Measurements from ENCODE around the gene CHD6.

Gene CHD6

DNA sequence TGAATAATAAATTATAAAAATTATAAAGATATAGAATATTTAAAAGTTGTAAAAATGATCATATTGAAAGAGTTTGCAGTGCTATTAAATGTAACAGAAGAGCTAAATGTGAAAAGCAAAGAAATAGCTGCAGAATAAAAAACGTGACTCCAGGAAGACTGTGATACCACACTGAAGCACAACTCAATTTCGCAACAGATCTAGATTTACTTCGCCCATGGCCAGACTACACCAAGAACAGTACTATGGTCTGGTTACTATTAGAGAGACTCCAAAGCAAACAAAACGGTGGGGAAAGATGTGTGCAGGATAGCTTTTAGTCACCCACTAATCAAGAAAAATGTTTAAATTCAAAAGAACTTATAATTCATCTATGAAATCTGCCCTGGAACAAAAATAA is 1.9 kb downstream of the CHD6 start:
- H3K4me3 ChIP-seq (ENCODE audit: low read length) = no peak overlapping the region; the same call in none of the 2 replicates
- peak; percentile 67 for DNase-seq (ENCODE audit: low read depth)
- TF ChIP-seq, protein P1, sequence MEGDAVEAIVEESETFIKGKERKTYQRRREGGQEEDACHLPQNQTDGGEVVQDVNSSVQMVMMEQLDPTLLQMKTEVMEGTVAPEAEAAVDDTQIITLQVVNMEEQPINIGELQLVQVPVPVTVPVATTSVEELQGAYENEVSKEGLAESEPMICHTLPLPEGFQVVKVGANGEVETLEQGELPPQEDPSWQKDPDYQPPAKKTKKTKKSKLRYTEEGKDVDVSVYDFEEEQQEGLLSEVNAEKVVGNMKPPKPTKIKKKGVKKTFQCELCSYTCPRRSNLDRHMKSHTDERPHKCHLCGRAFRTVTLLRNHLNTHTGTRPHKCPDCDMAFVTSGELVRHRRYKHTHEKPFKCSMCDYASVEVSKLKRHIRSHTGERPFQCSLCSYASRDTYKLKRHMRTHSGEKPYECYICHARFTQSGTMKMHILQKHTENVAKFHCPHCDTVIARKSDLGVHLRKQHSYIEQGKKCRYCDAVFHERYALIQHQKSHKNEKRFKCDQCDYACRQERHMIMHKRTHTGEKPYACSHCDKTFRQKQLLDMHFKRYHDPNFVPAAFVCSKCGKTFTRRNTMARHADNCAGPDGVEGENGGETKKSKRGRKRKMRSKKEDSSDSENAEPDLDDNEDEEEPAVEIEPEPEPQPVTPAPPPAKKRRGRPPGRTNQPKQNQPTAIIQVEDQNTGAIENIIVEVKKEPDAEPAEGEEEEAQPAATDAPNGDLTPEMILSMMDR (conservative IDR thresholded peaks at IDR 0.05; ENCODE audit: low read length) = no peak

DNA sequence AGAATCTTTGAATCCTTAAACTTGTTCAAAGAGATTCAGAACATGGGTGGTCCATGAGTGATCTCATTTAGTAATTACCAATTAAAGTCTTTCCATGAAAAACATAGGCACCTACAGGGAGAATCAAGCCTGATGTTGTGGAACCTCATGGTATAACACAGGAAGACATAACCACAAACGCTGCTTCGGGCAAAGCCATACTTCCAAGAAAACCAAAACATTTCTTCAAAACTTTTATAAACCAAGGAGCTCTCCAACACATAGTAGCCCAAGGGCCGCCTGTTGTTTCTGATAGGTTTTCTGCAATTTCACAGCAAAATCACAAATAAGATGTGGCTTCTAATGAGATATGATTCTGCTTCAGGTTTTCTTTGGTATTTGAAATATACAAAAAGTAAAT is 2.5 kb downstream of the CHD6 start:
- TF ChIP-seq, protein P1 (conservative IDR thresholded peaks at IDR 0.05; ENCODE audit: low read length) = no peak
- H3K4me3 ChIP-seq (ENCODE audit: low read length) = no peak overlapping the region

DNA sequence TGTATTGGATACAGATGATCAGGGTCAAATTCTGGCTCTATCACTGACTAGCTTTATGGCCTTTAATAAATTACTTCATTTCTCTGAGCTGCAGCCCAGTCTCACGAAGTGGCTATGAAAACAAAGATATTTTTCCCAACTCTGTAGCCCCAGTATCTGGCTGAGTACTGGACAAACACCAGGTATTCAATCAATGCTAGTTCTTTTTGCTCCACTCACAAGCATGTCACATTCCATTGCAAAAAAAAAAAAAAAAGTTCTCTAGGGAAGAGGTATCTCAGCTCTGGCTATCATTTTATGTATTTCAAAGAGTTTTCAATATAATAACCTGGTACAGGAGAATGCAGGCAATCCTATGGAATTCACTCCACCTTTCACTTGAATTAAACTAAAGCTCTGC is 3.1 kb downstream of the CHD6 start:
- TF ChIP-seq, protein P1 (conservative IDR thresholded peaks at IDR 0.05; ENCODE audit: low read length) = no peak
- DNase-seq (ENCODE audit: low read depth) = peak; percentile 40
- H3K4me3 ChIP-seq (ENCODE audit: low read length) = no peak overlapping the region

More for the DNA sequence above, 2.5 kb downstream of the CHD6 start:
- DNase-seq (ENCODE audit: low read depth) = no peak

DNA sequence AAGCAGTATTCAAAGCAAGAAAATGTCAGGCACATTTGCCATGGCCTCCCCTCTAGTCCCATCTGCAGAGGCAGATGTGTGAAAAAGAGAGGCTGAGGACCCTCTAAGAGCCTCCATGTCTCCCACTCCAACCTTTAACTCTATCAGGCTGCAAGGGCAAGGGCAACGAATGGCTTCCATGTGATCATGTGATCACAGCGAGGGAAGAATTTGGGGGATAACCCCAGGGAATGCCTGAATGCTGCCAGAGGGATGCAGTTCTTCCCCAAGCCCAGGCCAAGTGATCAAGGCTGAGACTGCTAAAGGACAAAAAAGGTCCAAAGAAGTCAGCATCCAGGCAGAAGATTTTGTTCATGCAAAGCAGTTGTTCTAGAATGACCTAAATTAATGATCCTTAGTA is 4.9 kb downstream of the CHD6 start:
- DNase-seq (ENCODE audit: low read depth) = no peak
- TF ChIP-seq, protein P1 (conservative IDR thresholded peaks at IDR 0.05; ENCODE audit: low read length) = no peak
- no peak overlapping the region for H3K4me3 ChIP-seq (ENCODE audit: low read length)

DNA sequence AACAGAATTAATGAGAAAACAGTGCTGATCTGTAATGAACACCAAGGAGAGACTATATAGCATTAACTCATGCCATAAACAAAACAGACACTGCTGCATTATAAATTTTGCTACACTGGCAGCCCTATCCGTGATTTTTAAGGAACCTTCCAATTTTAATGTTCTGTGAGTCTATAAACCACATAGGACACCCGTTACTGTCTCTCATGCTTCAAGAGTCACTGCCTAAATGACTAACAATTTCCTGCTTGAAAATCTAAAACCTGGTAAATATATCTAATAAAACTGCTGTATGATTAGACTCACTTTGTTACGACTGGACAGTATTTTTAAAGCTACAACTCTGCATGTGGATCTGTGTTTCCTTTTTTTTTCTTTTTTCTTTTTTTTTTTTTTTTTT is 8.7 kb downstream of the CHD6 start:
- TF ChIP-seq, protein P1 (conservative IDR thresholded peaks at IDR 0.05; ENCODE audit: low read length) = no peak
- DNase-seq (ENCODE audit: low read depth) = no peak
- no peak overlapping the region for H3K4me3 ChIP-seq (ENCODE audit: low read length)

DNA sequence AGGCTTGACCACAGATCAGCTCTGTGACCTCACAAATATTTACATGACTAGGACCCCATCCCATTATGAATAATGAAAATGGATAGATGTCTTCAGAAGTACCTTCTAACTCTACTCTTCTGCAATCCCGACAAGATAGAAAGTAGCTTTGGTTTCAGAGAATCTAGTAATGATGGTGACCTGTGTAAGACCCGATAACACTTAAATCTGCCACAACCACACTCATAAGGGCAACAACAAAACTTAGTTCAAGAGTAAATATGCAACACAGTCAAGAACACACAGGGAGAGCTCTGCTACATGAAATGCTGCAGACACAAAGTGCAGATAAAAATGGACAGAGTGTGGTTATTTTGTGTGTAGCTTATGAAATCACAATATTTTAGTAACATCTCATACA is 9.6 kb downstream of the CHD6 start:
- no peak overlapping the region for H3K4me3 ChIP-seq (ENCODE audit: low read length)
- no peak for DNase-seq (ENCODE audit: low read depth)
- TF ChIP-seq, protein P1 (conservative IDR thresholded peaks at IDR 0.05; ENCODE audit: low read length) = no peak

DNA sequence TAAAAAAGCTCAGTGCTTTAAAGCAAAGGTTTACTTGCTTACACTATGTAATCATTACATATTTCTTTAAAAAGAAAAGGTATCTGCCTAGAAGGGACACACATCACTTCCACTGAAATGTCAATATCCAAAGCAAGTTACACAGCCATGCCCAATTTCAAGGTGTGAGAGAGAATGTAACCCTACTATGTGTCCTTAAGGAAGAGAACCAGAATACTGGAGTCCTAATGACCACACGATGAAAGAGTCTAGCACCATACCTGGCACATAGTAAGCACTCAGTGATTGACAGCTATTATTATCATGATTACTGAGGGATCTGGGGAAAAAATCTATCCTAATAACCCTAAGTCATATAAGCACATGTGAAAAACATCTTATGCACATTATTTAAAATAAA is 10.4 kb downstream of the CHD6 start:
- TF ChIP-seq, protein P1 (conservative IDR thresholded peaks at IDR 0.05; ENCODE audit: low read length) = no peak
- no peak overlapping the region for H3K4me3 ChIP-seq (ENCODE audit: low read length)
- no peak for DNase-seq (ENCODE audit: low read depth)

All from AG10803 (cell line).